GM12878 (cell line): ENCODE results near the gene IL27RA. TPM values are rescaled to one million over a fixed set of nuclear protein-coding genes. Genes with fewer than 3 reads are reported as not detected.

Experiments
- ATF2 ChIP-seq: IDR thresholded peaks from 2 replicates; pipeline ENCODE4 v1.6.1; 2012; ENCODE audit warnings: low read length, inconsistent platforms
- BCL3 ChIP-seq: IDR thresholded peaks from 2 replicates; pipeline ENCODE4 v1.6.1; 2011; ENCODE audit warnings: borderline replicate concordance, low read depth, mild to moderate bottlenecking, moderate library complexity, low read length; ENCODE audit not compliant: insufficient read depth, poor library complexity, severe bottlenecking
- CBFB ChIP-seq: IDR thresholded peaks from 2 replicates; pipeline ENCODE4 v1.6.1; 2016; ENCODE audit warnings: antibody characterized with exemption, low read depth
- CBX3 ChIP-seq: fragments of 200-600 bp; sonication (generic); IDR thresholded peaks from 2 replicates; pipeline ENCODE4 v1.6.1; 2016; ENCODE audit warnings: low read depth, borderline replicate concordance
- CREM ChIP-seq: IDR thresholded peaks from 2 replicates; pipeline ENCODE4 v1.6.1; 2014; ENCODE audit warnings: antibody characterized with exemption, low read depth
- DPF2 ChIP-seq: fragments of 450-650 bp; IDR thresholded peaks from 2 replicates; pipeline ENCODE4 v1.6.1; 2017; ENCODE audit warnings: mild to moderate bottlenecking
- GATAD2B ChIP-seq: fragments of 450-650 bp; conservative IDR thresholded peaks from 2 replicates; pipeline ENCODE4 v1.6.1; 2017; ENCODE audit warnings: low read depth, mild to moderate bottlenecking, moderate library complexity
- IKZF2 ChIP-seq, 2 experiments: fragments of 450-650 bp; IDR thresholded peaks; 2 replicates each; pipeline ENCODE4 v1.6.1; 2017; ENCODE audit warnings: mild to moderate bottlenecking in 2 of 2, moderate library complexity in 2 of 2
- MLLT1 ChIP-seq: fragments of 450-650 bp; IDR thresholded peaks from 2 replicates; pipeline ENCODE4 v1.6.1; 2016; ENCODE audit warnings: mild to moderate bottlenecking
- NBN ChIP-seq: fragments of 450-650 bp; IDR thresholded peaks from 2 replicates; pipeline ENCODE4 v1.6.1; 2016
- NFXL1 ChIP-seq: fragments of 450-650 bp; IDR thresholded peaks from 2 replicates; pipeline ENCODE4 v1.6.1; 2017; ENCODE audit warnings: antibody characterized with exemption, mild to moderate bottlenecking, borderline replicate concordance
- NR2C1 ChIP-seq: fragments of 450-650 bp; IDR thresholded peaks from 2 replicates; pipeline ENCODE4 v1.6.1; 2017; ENCODE audit warnings: antibody characterized with exemption, mild to moderate bottlenecking, moderate library complexity
- PAX8 ChIP-seq: fragments of 450-650 bp; IDR thresholded peaks from 2 replicates; pipeline ENCODE4 v1.6.1; 2017; ENCODE audit warnings: mild to moderate bottlenecking, moderate library complexity
- SMC3 ChIP-seq: IDR thresholded peaks from 2 replicates; pipeline ENCODE4 v1.6.1; 2011; ENCODE audit warnings: low read length, improper control_type of control experiment, borderline replicate concordance
- SPI1 ChIP-seq: IDR thresholded peaks from 2 replicates; pipeline ENCODE4 v1.6.1; 2011; ENCODE audit warnings: low read depth, mild to moderate bottlenecking, low read length, moderate library complexity, borderline replicate concordance; ENCODE audit not compliant: insufficient read depth
- SREBF2 ChIP-seq: IDR thresholded peaks from 2 replicates; pipeline ENCODE4 v1.6.1; 2012; ENCODE audit warnings: mild to moderate bottlenecking, low read length
- TCF7 ChIP-seq: IDR thresholded peaks from 2 replicates; pipeline ENCODE4 v1.6.1; 2014; ENCODE audit warnings: antibody characterized with exemption, borderline replicate concordance
- USF1 ChIP-seq: IDR thresholded peaks from 2 replicates; pipeline ENCODE4 v1.6.1; 2011; ENCODE audit warnings: borderline replicate concordance, low read depth, mild to moderate bottlenecking, moderate library complexity, mixed read lengths, low read length; ENCODE audit not compliant: insufficient read depth; ENCODE audit errors: extremely low read length
- USF2 ChIP-seq: IDR thresholded peaks from 2 replicates; pipeline ENCODE4 v1.6.1; 2011; ENCODE audit warnings: low read depth, low read length, improper control_type of control experiment, borderline replicate concordance
- YY1 ChIP-seq: IDR thresholded peaks from 2 replicates; pipeline ENCODE4 v1.6.1; 2011; ENCODE audit warnings: low read depth, mild to moderate bottlenecking, low read length
- ZBTB11 ChIP-seq: fragments of 450-650 bp; formaldehyde crosslinking; IDR thresholded peaks from 2 replicates; pipeline ENCODE4 v1.5.0; 2022; ENCODE audit warnings: mild to moderate bottlenecking, missing genetic modification characterization
- ZNF24 ChIP-seq: fragments of 450-650 bp; IDR thresholded peaks from 2 replicates; pipeline ENCODE4 v1.6.1; 2017; ENCODE audit warnings: antibody characterized with exemption, mild to moderate bottlenecking
- polyA plus RNA-seq, 11 experiments: library from polyadenylated mRNA; depleted of rRNA in 4 of 11; unstranded in 6 of 11; stranded (reverse) in 5 of 11; fragments of >200 nt; fragmentation: Nextera tagmentation in 4 of 11; fragmentation: Illumina TruSeq in 1 of 11; extraction: Ambion mirVana in 4 of 11; extraction: Trizol in 1 of 11; gene quantifications; 1 replicate in 1 of 11; 2 replicates in 10 of 11; pipeline versions ENCODE4 v1.2.1 to v1.2.3, GENCODE V29; 2011 to 2016; ENCODE audit warnings: inconsistent platforms in 2 of 11, missing spikeins in 2 of 11, low read depth in 1 of 11
- total RNA-seq, 4 experiments: library from RNA; depleted of rRNA in 3 of 4; stranded (reverse); fragments of >200 nt in 3 of 4; fragmentation: Illumina TruSeq in 1 of 4; extraction: Trizol in 1 of 4; gene quantifications; 2 replicates each; pipeline versions ENCODE4 v1.2.1 to v1.2.3, GENCODE V29; 2013 to 2021

The IL27RA gene
- total and polyA plus RNA-seq, 10 of the 15 experiments (the other 5 are each of a cell fraction or from before 2014, with no cell fraction given) = 8.4 to 63.5 (median 41.2) TPM

- TF ChIP-seq MLLT1 = peak; percentile 43; the same call in 1 of the 2 replicates
- no peak for TF ChIP-seq USF1
- TF ChIP-seq NR2C1 = no peak
- peak; percentile 48; the same call in 1 of the 2 replicates for TF ChIP-seq NBN
- no peak for TF ChIP-seq SPI1
- peak; percentile 33 to 58; a peak in 2 of 4 replicates for TF ChIP-seq IKZF2 (IDR thresholded peaks at IDR 0.05)
- no peak for TF ChIP-seq TCF7
- TF ChIP-seq CBFB = no peak
- TF ChIP-seq NFXL1 = no peak
- no peak for TF ChIP-seq SMC3
- no peak for TF ChIP-seq YY1
- no peak for TF ChIP-seq ATF2
- no peak for TF ChIP-seq ZBTB11
- TF ChIP-seq CBX3 = no peak
- TF ChIP-seq ZNF24 = no peak
- TF ChIP-seq GATAD2B = no peak
- no peak for TF ChIP-seq PAX8
- TF ChIP-seq CREM = no peak
- no peak for TF ChIP-seq DPF2
- no peak for TF ChIP-seq SREBF2
- TF ChIP-seq USF2 = no peak
- TF ChIP-seq BCL3 = no peak
These were observed 28.9 kb upstream of the IL27RA start (continued) for GRCh38 chr19:14002571-14003250.
